Measurements from ENCODE around the gene WDR83. TPM values are rescaled to one million over a fixed set of nuclear protein-coding genes. Genes with fewer than 3 reads are reported as not detected.
"Not testable (repeated sequence)": the region's sequence is repeated elsewhere in the genome, so short reads cannot be mapped to it uniquely, and the experiment has no call there.

Gene WDR83
- polyA plus RNA-seq, 4 donors: 10.9 to 23.8 (median 19.9) TPM

DNA sequence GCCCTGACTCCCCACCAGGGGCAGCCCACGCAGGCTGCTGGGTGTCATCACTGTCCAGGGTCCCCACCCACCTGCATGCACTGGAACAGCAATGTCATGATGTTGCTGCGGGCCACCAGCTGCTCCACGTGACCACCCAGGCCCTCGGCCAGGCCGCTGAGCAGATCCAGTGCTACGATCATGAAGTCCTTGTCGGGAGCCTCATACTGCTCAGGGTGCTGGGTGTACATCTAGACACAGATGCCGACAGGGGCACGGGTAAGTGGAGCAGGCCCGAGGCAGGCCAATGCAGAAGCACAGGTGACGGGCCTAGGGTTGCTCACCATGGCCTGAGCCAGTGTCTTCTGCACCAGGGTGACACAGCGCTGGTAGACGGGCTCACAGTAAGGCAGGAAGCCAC is 38.6 kb downstream of the WDR83 start:
- WGBS, 3 donors: 93 to 95% (median 94%) methylated on average over 13 of the region's 13 CpGs
- H3K9me3 ChIP-seq (ENCODE audit: control insufficient read depth in 2 of 2, insufficient read depth in 1 of 2, low read depth in 1 of 2, low read length in 1 of 2): no peaks in the 10 kb centered on the region
- no peak for FAIRE-seq
- DNase-seq: no peak
- H3K36me3 ChIP-seq (ENCODE audit: control insufficient read depth in 3 of 3, insufficient read depth in 2 of 3, low read depth in 1 of 3, low read length in 3 of 3): peaks cover 11 to 98% (median 36%) of the 10 kb centered on the region in 3 donors
- H3K27ac ChIP-seq (ENCODE audit: low read depth in 1 of 3, low read length in 2 of 3): no peak overlapping the region
- no peak overlapping the region for H3K4me3 ChIP-seq (ENCODE audit: low read depth in 1 of 3, low read length in 3 of 3)
- H3K27me3 ChIP-seq (ENCODE audit: control insufficient read depth in 3 of 3, insufficient read depth in 3 of 3, low read length in 3 of 3): no peaks in the 10 kb centered on the region
- H3K4me1 ChIP-seq (ENCODE audit: control insufficient read depth in 3 of 3, insufficient read depth in 2 of 3, low read depth in 1 of 3, low read length in 2 of 3): no peaks in the 10 kb centered on the region

DNA sequence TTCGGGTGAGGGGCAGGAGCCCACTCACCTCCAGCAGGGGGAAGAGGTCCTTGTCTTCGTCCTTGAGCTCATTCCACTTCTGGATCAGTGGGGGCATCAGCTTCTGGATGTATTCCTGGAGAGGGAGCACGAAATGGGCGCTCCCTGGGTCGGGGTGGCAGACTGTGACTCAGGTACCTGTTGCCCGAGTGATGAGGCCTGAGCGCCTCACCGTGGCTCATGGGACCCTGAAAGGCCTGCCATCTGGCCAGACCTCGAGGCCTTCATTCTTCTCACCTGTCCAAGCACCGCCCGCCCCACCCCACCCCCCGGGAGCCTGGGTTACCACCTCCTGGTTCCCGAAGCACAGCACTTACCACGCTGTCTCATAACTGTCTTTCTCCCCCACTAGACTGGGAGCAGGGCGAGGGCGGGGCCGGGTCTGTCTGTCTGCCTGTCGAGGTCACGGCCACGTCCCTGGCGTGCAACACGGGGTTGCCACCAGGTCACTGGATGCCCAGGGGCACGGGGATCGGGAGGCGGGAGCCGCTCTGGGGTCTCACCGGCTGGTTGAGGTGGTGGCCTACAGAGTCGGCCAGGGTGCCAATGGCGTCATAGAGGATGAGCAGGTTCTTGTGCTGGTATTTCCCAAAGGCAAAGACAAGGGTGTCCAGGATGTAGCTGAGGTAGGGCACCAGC is 39.2 kb downstream of the WDR83 start:
- DNase-seq: no peak
- Histone ChIP-seq H3K36me3 (ENCODE audit: control insufficient read depth in 3 of 3, insufficient read depth in 2 of 3, low read depth in 1 of 3, low read length in 3 of 3) (peaks cover 11 to 98% (median 36%) of the 10 kb centered on the region in 3 donors), H3K27ac (ENCODE audit: low read depth in 1 of 3, low read length in 2 of 3) (no peak overlapping the region), H3K4me3 (ENCODE audit: low read depth in 1 of 3, low read length in 3 of 3) (no peak overlapping the region), H3K27me3 (ENCODE audit: control insufficient read depth in 3 of 3, insufficient read depth in 3 of 3, low read length in 3 of 3) (no peaks in the 10 kb centered on the region), H3K4me1 (ENCODE audit: control insufficient read depth in 3 of 3, insufficient read depth in 2 of 3, low read depth in 1 of 3, low read length in 2 of 3) (no peaks in the 10 kb centered on the region), H3K9me3 (ENCODE audit: control insufficient read depth in 2 of 2, insufficient read depth in 1 of 2, low read depth in 1 of 2, low read length in 1 of 2) (no peaks in the 10 kb centered on the region)
- 91 to 94% (median 93%) methylated on average over 29 of the region's 29 CpGs for WGBS, 3 donors
- no peak for FAIRE-seq

DNA sequence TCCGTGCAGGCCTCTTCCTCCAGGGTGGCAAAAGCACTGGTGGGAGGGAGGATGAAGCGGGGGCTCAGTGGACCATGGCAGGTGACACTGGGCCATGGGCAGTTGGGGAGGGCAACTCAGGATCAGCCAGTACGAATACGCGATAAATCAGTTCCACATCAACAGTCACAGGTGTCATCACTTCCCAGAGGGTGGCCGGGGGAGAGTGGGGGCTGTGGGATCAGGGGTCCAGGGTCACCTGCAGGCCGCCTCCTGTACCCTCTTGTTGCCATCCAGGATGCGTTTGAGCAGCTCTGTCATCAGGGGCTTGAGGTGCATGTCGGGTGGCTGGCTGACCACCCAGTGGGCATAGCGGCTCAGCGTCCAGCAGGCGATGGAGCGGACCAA is 39.7 kb downstream of the WDR83 start:
- Histone ChIP-seq H3K9me3 (ENCODE audit: control insufficient read depth in 2 of 2, insufficient read depth in 1 of 2, low read depth in 1 of 2, low read length in 1 of 2) (no peaks in the 10 kb centered on the region), H3K27me3 (ENCODE audit: control insufficient read depth in 3 of 3, insufficient read depth in 3 of 3, low read length in 3 of 3) (no peaks in the 10 kb centered on the region), H3K4me3 (ENCODE audit: low read depth in 1 of 3, low read length in 3 of 3) (no peak overlapping the region), H3K36me3 (ENCODE audit: control insufficient read depth in 3 of 3, insufficient read depth in 2 of 3, low read depth in 1 of 3, low read length in 3 of 3) (peaks cover 11 to 98% (median 34%) of the 10 kb centered on the region in 3 donors), H3K27ac (ENCODE audit: low read depth in 1 of 3, low read length in 2 of 3) (no peak overlapping the region), H3K4me1 (ENCODE audit: control insufficient read depth in 3 of 3, insufficient read depth in 2 of 3, low read depth in 1 of 3, low read length in 2 of 3) (no peaks in the 10 kb centered on the region)
- FAIRE-seq (no peak), DNase-seq (no peak)
- WGBS, 3 donors: 93 to 97% (median 95%) methylated on average over 13 of the region's 13 CpGs

DNA sequence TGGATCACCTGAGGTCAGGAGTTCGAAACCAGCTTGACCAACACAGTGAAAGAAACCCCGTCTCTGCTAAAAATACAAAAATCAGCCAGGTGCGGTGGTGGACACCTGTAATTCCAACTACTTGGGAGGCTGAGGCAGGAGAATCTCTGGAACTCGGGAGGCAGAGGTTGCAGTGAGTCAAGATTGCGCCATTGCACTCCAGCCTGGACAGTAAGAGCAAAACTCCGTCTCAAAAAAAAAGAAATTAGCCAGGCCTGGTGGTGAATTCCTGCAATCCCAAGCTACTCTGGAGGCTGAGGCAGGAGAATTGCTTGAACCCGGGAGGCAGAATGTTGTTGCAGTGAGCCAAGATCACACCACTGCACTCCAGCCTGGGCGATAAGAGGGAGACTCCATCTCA is 42.0 kb downstream of the WDR83 start:
- Histone ChIP-seq H3K27ac (ENCODE audit: low read depth in 1 of 3, low read length in 2 of 3) (no peak overlapping the region), H3K4me3 (ENCODE audit: low read depth in 1 of 3, low read length in 3 of 3) (no peak overlapping the region), H3K9me3 (ENCODE audit: control insufficient read depth in 2 of 2, insufficient read depth in 1 of 2, low read depth in 1 of 2, low read length in 1 of 2) (peaks cover 0 to 5% of the 10 kb centered on the region in 2 donors), H3K4me1 (ENCODE audit: control insufficient read depth in 3 of 3, insufficient read depth in 2 of 3, low read depth in 1 of 3, low read length in 2 of 3) (no peaks in the 10 kb centered on the region), H3K27me3 (ENCODE audit: control insufficient read depth in 3 of 3, insufficient read depth in 3 of 3, low read length in 3 of 3) (no peaks in the 10 kb centered on the region), H3K36me3 (ENCODE audit: control insufficient read depth in 3 of 3, insufficient read depth in 2 of 3, low read depth in 1 of 3, low read length in 3 of 3) (peaks cover 10 to 95% (median 31%) of the 10 kb centered on the region in 3 donors)
- DNase-seq (no peak), FAIRE-seq (no peak)
- 93 to 95% (median 94%) methylated on average over 8 of the region's 8 CpGs for WGBS, 3 donors

DNA sequence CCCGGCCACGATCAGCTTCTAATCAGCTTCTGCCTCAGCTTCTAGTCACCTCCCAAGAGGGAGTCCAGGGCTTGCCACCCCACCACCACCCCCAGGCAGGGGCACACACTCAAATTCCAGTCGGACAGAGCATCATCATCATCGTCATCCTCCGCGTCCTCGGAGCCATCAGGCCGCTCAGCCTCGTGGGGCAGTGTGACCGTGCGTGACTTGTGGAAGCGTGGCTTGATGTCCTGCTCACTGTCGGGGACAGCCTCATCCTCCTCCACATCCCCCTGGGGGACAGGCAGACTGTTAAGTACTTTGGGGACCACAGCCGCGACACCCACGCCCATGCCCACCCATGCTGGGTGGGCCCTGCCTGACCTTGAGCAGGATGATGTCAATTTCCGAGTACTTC is 44.6 kb downstream of the WDR83 start:
- 94 to 97% (median 95%) methylated on average over 17 of the region's 17 CpGs for WGBS, 3 donors
- H3K27ac ChIP-seq (ENCODE audit: low read depth in 1 of 3, low read length in 2 of 3): no peak overlapping the region
- no peak for FAIRE-seq
- peaks cover 0 to 5% of the 10 kb centered on the region in 2 donors for H3K9me3 ChIP-seq (ENCODE audit: control insufficient read depth in 2 of 2, insufficient read depth in 1 of 2, low read depth in 1 of 2, low read length in 1 of 2)
- H3K4me1 ChIP-seq (ENCODE audit: control insufficient read depth in 3 of 3, insufficient read depth in 2 of 3, low read depth in 1 of 3, low read length in 2 of 3): no peaks in the 10 kb centered on the region
- no peaks in the 10 kb centered on the region for H3K27me3 ChIP-seq (ENCODE audit: control insufficient read depth in 3 of 3, insufficient read depth in 3 of 3, low read length in 3 of 3)
- DNase-seq: no peak
- no peak overlapping the region for H3K4me3 ChIP-seq (ENCODE audit: low read depth in 1 of 3, low read length in 3 of 3)
- H3K36me3 ChIP-seq (ENCODE audit: control insufficient read depth in 3 of 3, insufficient read depth in 2 of 3, low read depth in 1 of 3, low read length in 3 of 3): peaks cover 12 to 95% (median 29%) of the 10 kb centered on the region in 3 donors

GRCh38 chr19:12712077-12712476 is 45.5 kb downstream of the WDR83 start:
- not testable (repeated sequence) for H3K9me3 ChIP-seq (ENCODE audit: control insufficient read depth in 2 of 2, insufficient read depth in 1 of 2, low read depth in 1 of 2, low read length in 1 of 2); H3K27me3 ChIP-seq (ENCODE audit: control insufficient read depth in 3 of 3, insufficient read depth in 3 of 3, low read length in 3 of 3); DNase-seq; H3K4me1 ChIP-seq (ENCODE audit: control insufficient read depth in 3 of 3, insufficient read depth in 2 of 3, low read depth in 1 of 3, low read length in 2 of 3); H3K27ac ChIP-seq (ENCODE audit: low read depth in 1 of 3, low read length in 2 of 3); FAIRE-seq; H3K4me3 ChIP-seq (ENCODE audit: low read depth in 1 of 3, low read length in 3 of 3)
- 56 to 64% (median 57%) methylated on average over 11 to 12 of the region's 14 CpGs for WGBS, 3 donors
- peaks cover 8 to 95% (median 29%) of the 10 kb centered on the region in 3 donors for H3K36me3 ChIP-seq (ENCODE audit: control insufficient read depth in 3 of 3, insufficient read depth in 2 of 3, low read depth in 1 of 3, low read length in 3 of 3)

DNA sequence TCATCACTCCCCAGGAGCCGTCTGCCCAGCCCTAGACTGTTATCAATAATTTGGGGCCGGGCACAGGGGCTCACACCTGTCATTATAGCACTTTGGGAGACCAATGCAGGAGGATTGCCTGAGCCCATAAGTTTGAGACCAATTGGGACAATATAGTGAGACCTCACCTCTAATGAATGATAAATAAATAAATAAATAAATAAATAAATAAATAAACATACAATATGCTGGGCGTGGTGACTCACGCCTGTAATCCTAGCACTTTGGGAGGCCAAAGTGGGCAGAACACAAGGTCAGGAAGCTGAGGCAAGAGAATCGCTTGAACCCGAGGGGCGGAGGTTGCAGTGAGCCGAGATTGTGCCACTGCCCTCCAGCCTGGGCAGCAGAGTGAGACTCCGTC is 46.7 kb downstream of the WDR83 start:
- not testable (repeated sequence) for DNase-seq; H3K4me3 ChIP-seq (ENCODE audit: low read depth in 1 of 3, low read length in 3 of 3); H3K9me3 ChIP-seq (ENCODE audit: control insufficient read depth in 2 of 2, insufficient read depth in 1 of 2, low read depth in 1 of 2, low read length in 1 of 2); H3K27me3 ChIP-seq (ENCODE audit: control insufficient read depth in 3 of 3, insufficient read depth in 3 of 3, low read length in 3 of 3); H3K4me1 ChIP-seq (ENCODE audit: control insufficient read depth in 3 of 3, insufficient read depth in 2 of 3, low read depth in 1 of 3, low read length in 2 of 3); FAIRE-seq; H3K27ac ChIP-seq (ENCODE audit: low read depth in 1 of 3, low read length in 2 of 3)
- H3K36me3 ChIP-seq (ENCODE audit: control insufficient read depth in 3 of 3, insufficient read depth in 2 of 3, low read depth in 1 of 3, low read length in 3 of 3): peaks cover 8 to 96% (median 28%) of the 10 kb centered on the region in 3 donors
- 92 to 95% (median 93%) methylated on average over 9 of the region's 9 CpGs for WGBS, 3 donors

GRCh38 chr19:12715102-12715501 is 48.5 kb downstream of the WDR83 start:
- DNase-seq (no peak), FAIRE-seq (no peak)
- peaks cover 0 to 5% of the 10 kb centered on the region in 2 donors for H3K9me3 ChIP-seq (ENCODE audit: control insufficient read depth in 2 of 2, insufficient read depth in 1 of 2, low read depth in 1 of 2, low read length in 1 of 2)
- H3K36me3 ChIP-seq (ENCODE audit: control insufficient read depth in 3 of 3, insufficient read depth in 2 of 3, low read depth in 1 of 3, low read length in 3 of 3): peaks cover 8 to 92% (median 23%) of the 10 kb centered on the region in 3 donors
- H3K4me1 ChIP-seq (ENCODE audit: control insufficient read depth in 3 of 3, insufficient read depth in 2 of 3, low read depth in 1 of 3, low read length in 2 of 3): peaks cover 0 to under 1% (median 0%) of the 10 kb centered on the region in 3 donors
- WGBS, 3 donors: 93 to 95% (median 94%) methylated on average over 14 to 15 of the region's 15 CpGs
- H3K27ac ChIP-seq (ENCODE audit: low read depth in 1 of 3, low read length in 2 of 3): no peak overlapping the region
- H3K4me3 ChIP-seq (ENCODE audit: low read depth in 1 of 3, low read length in 3 of 3): no peak overlapping the region
- H3K27me3 ChIP-seq (ENCODE audit: control insufficient read depth in 3 of 3, insufficient read depth in 3 of 3, low read length in 3 of 3): no peaks in the 10 kb centered on the region

DNA sequence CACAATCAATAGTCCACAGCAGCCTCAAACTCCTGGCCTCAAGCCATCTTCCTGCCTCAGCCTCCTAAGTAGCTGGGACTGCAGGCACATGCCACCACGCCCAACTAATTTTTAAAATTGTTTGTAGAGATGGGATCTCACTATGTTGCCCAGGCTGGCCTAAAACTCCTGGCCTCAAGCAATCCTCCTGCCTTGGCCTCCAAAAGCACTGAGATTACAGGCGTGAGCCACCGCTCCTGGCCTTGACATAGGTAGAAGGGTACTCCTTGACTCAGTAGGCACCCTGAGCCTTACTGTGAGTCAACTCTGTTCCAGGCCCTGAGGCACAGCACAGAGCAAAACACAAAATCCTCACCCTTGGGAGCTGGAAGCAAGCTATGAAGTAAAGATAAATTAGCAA is 49.3 kb downstream of the WDR83 start:
- DNase-seq: no peak
- Histone ChIP-seq H3K27ac (ENCODE audit: low read depth in 1 of 3, low read length in 2 of 3) (no peak overlapping the region), H3K4me1 (ENCODE audit: control insufficient read depth in 3 of 3, insufficient read depth in 2 of 3, low read depth in 1 of 3, low read length in 2 of 3) (peaks cover 0 to 7% (median 4%) of the 10 kb centered on the region in 3 donors), H3K36me3 (ENCODE audit: control insufficient read depth in 3 of 3, insufficient read depth in 2 of 3, low read depth in 1 of 3, low read length in 3 of 3) (peaks cover 8 to 91% (median 23%) of the 10 kb centered on the region in 3 donors), H3K9me3 (ENCODE audit: control insufficient read depth in 2 of 2, insufficient read depth in 1 of 2, low read depth in 1 of 2, low read length in 1 of 2) (peaks cover 0 to 5% of the 10 kb centered on the region in 2 donors), H3K4me3 (ENCODE audit: low read depth in 1 of 3, low read length in 3 of 3) (no peak overlapping the region), H3K27me3 (ENCODE audit: control insufficient read depth in 3 of 3, insufficient read depth in 3 of 3, low read length in 3 of 3) (no peaks in the 10 kb centered on the region)
- no peak for FAIRE-seq
- 95 to 99% (median 97%) methylated on average over 3 of the region's 3 CpGs for WGBS, 3 donors
